ENCODE results near the gene NVL. TPM values are rescaled to one million over a fixed set of nuclear protein-coding genes. Genes with fewer than 3 reads are reported as not detected.

NVL gene
- total and polyA plus RNA-seq, 10 donors = 23.3 to 61.9 (median 35.0) TPM

DNA sequence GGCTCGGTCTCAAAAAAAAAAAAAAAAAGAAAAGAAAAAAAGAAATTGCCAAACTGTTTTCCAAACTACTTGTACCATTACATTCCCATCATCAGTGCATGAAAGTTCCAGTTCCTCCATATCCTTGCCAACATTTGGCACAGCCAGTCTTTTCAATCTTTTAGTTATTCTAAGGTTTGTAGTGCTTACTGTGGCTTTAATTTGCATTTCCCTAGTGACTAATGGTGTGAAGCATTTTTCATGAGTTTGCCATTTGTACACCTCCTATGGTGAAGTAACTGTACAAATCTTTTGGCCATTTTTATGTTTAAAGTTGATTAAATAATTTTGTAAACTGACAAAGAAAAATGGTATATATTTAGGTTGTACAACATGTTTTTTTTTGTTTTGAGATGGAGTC lies 76.3 kb downstream of the NVL start:
- no peak for DNase-seq
- H3K27ac ChIP-seq = no peak overlapping the region
- intact Hi-C loops (cut with DNase I; ENCODE audit: low total_unique reads) = no loop called here
- no peaks in the 10 kb centered on the region for H3K9me3 ChIP-seq
- no peak for TF ChIP-seq CTCF (IDR thresholded peaks at IDR 0.05 in 8 of 11, conservative IDR thresholded peaks at IDR 0.05 in 3 of 11)
- TF ChIP-seq POLR2AphosphoS5 (IDR thresholded peaks at IDR 0.05) = no peak
- no peak for TF ChIP-seq POLR2A (IDR thresholded peaks at IDR 0.05)
- no peaks in the 10 kb centered on the region for H3K27me3 ChIP-seq (replicated peaks in 1 of 7)
- H3K4me1 ChIP-seq = peaks cover 0 to 11% (median 0%) of the 10 kb centered on the region in 6 donors
- H3K4me3 ChIP-seq = no peak overlapping the region
- peaks cover 0 to 27% (median 10%) of the 10 kb centered on the region in 6 donors for H3K36me3 ChIP-seq
- 92 to 100% (median 100%) methylated on average over 1 of the region's 1 CpG for WGBS, 5 donors

GRCh38 chr1:224252479-224252878 lies 77.5 kb downstream of the NVL start:
- DNase-seq = no peak
- H3K27ac ChIP-seq = peak overlapping the region in 1 of 8 donors; percentile 13
- H3K4me3 ChIP-seq = no peak overlapping the region
- intact Hi-C loops (cut with DNase I; ENCODE audit: low total_unique reads) = no loop called here
- H3K4me1 ChIP-seq = peaks cover 0 to 11% (median 0%) of the 10 kb centered on the region in 6 donors
- TF ChIP-seq CTCF (IDR thresholded peaks at IDR 0.05 in 8 of 11, conservative IDR thresholded peaks at IDR 0.05 in 3 of 11) = no peak
- TF ChIP-seq POLR2A (IDR thresholded peaks at IDR 0.05) = no peak
- TF ChIP-seq POLR2AphosphoS5 (IDR thresholded peaks at IDR 0.05) = no peak
- H3K27me3 ChIP-seq (replicated peaks in 1 of 7) = no peaks in the 10 kb centered on the region
- H3K36me3 ChIP-seq = peaks cover 0 to 40% (median 16%) of the 10 kb centered on the region in 6 donors
- no peaks in the 10 kb centered on the region for H3K9me3 ChIP-seq

GRCh38 chr1:224251741-224252146 lies 78.2 kb downstream of the NVL start:
- H3K27ac ChIP-seq = peak overlapping the region in 2 of 8 donors; percentile 13 to 19

DNA sequence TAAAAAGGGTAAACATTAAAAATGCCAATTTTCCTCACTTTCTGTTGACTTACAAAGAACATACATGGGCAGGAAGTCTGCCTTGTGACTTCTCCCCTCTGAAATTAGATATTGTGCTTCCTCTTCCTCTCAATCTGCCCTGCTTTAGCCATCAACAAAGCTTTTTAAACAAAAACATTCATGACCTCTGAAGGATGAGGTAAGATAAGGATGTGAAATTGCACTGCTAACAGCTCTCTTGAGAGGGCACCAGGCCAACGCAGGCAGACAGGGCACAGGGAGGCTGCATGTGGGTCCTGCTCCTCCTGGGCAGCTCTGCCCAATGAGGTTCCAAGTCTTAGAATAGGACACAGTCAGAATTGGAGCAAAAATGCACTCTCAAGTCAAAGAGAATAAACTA lies 84.8 kb downstream of the NVL start:
- Histone ChIP-seq H3K4me1 (peaks cover 8 to 31% (median 21%) of the 10 kb centered on the region in 6 donors), H3K36me3 (peaks cover 0 to 78% (median 16%) of the 10 kb centered on the region in 6 donors), H3K4me3 (no peak overlapping the region), H3K27ac (peak overlapping the region; percentile 71 to 92 (median 83)), H3K27me3 (replicated peaks in 1 of 7) (no peaks in the 10 kb centered on the region), H3K9me3 (no peaks in the 10 kb centered on the region)
- WGBS, 5 donors = 0 to 10% (median 6%) methylated on average over 1 of the region's 1 CpG
- intact Hi-C loops (cut with DNase I; ENCODE audit: low total_unique reads) = loop anchor here (5.0 kb wide), 1 partner anchor 63 kb away; the partner anchor contains the start of gene DEGS1
- peak; percentile 92 for DNase-seq
- no peak for TF ChIP-seq CTCF (IDR thresholded peaks at IDR 0.05 in 8 of 11, conservative IDR thresholded peaks at IDR 0.05 in 3 of 11)
- peak; percentile 14 to 92 (median 81) for TF ChIP-seq POLR2AphosphoS5 (IDR thresholded peaks at IDR 0.05)

More at GRCh38 chr1:224251741-224252146, 78.2 kb downstream of the NVL start:
- 62 to 79% (median 70%) methylated on average over 5 of the region's 5 CpGs for WGBS, 5 donors
- H3K4me1 ChIP-seq = peaks cover 0 to 11% (median 0%) of the 10 kb centered on the region in 6 donors
- H3K36me3 ChIP-seq = peaks cover 0 to 47% (median 16%) of the 10 kb centered on the region in 6 donors
- H3K4me3 ChIP-seq = no peak overlapping the region
- no peak for TF ChIP-seq POLR2A (IDR thresholded peaks at IDR 0.05)
- TF ChIP-seq CTCF (IDR thresholded peaks at IDR 0.05 in 8 of 11, conservative IDR thresholded peaks at IDR 0.05 in 3 of 11) = no peak
- no peak for TF ChIP-seq POLR2AphosphoS5 (IDR thresholded peaks at IDR 0.05)
- no peak for DNase-seq
- intact Hi-C loops (cut with DNase I; ENCODE audit: low total_unique reads) = no loop called here
- no peaks in the 10 kb centered on the region for H3K27me3 ChIP-seq (replicated peaks in 1 of 7)
- no peaks in the 10 kb centered on the region for H3K9me3 ChIP-seq
